Trophoblast cell (in vitro differentiated cells and primary cell): ENCODE data around the gene EYA2.

Experiments
- DNase-seq, 2 donors: peaks; one replicate each; pipeline ENCODE4 v3.0.0-alpha.2; 2016
- H2AFZ ChIP-seq: 2 replicates; pipeline ENCODE4 v1.6.1; 2013; ENCODE audit warnings: low read length, moderate library complexity, mild to moderate bottlenecking; ENCODE audit not compliant: insufficient read depth, poor library complexity
- H2AK5ac ChIP-seq: 2 replicates; pipeline ENCODE4 v1.6.1; 2013; ENCODE audit warnings: mild to moderate bottlenecking, low read length
- H2BK120ac ChIP-seq: 2 replicates; pipeline ENCODE4 v1.6.1; 2013; ENCODE audit warnings: low read length, mild to moderate bottlenecking, moderate library complexity; ENCODE audit not compliant: insufficient read depth, poor library complexity
- H2BK12ac ChIP-seq: 2 replicates; pipeline ENCODE4 v1.6.1; 2013; ENCODE audit warnings: mild to moderate bottlenecking, low read length, moderate library complexity
- H2BK5ac ChIP-seq: 2 replicates; pipeline ENCODE4 v1.6.1; 2013; ENCODE audit warnings: low read length, low read depth, moderate library complexity, mild to moderate bottlenecking; ENCODE audit not compliant: poor library complexity
- H3K14ac ChIP-seq: 2 replicates; pipeline ENCODE4 v1.6.1; 2013; ENCODE audit warnings: mild to moderate bottlenecking, low read length
- H3K18ac ChIP-seq: 2 replicates; pipeline ENCODE4 v1.6.1; 2013; ENCODE audit warnings: mild to moderate bottlenecking, low read length
- H3K23ac ChIP-seq: 2 replicates; pipeline ENCODE4 v1.6.1; 2013; ENCODE audit warnings: low read length
- H3K27ac ChIP-seq: 2 replicates; pipeline ENCODE4 v1.5.1; 2013; ENCODE audit warnings: low read depth, mild to moderate bottlenecking, inconsistent platforms, low read length, moderate library complexity
- H3K27me3 ChIP-seq: 2 replicates; pipeline ENCODE4 v1.6.1; 2013; ENCODE audit warnings: inconsistent platforms, mild to moderate bottlenecking, low read length, moderate library complexity; ENCODE audit not compliant: insufficient read depth
- H3K36me3 ChIP-seq, 2 experiments: 1 replicate in 1 of 2; 2 replicates in 1 of 2; pipeline ENCODE4 v1.6.1; 2013; ENCODE audit warnings: low read length in 2 of 2, mild to moderate bottlenecking in 2 of 2, moderate library complexity in 1 of 2; ENCODE audit not compliant: insufficient read depth in 2 of 2, control insufficient read depth in 1 of 2
- H3K4ac ChIP-seq: 2 replicates; pipeline ENCODE4 v1.6.1; 2013; ENCODE audit warnings: low read depth, mild to moderate bottlenecking, low read length, moderate library complexity
- H3K4me1 ChIP-seq, 2 experiments: 1 replicate in 1 of 2; 2 replicates in 1 of 2; pipeline ENCODE4 v1.6.1; 2013; ENCODE audit warnings: low read length in 2 of 2, mild to moderate bottlenecking in 2 of 2, moderate library complexity in 1 of 2; ENCODE audit not compliant: insufficient read depth in 2 of 2, control insufficient read depth in 1 of 2
- H3K4me2 ChIP-seq: 2 replicates; pipeline ENCODE4 v1.6.1; 2013; ENCODE audit warnings: inconsistent platforms, mild to moderate bottlenecking, low read length, moderate library complexity
- H3K4me3 ChIP-seq: 2 replicates; pipeline ENCODE4 v1.5.1; 2013; ENCODE audit warnings: mild to moderate bottlenecking, low read depth, low read length, inconsistent platforms
- H3K79me1 ChIP-seq: one replicate; pipeline ENCODE4 v1.6.1; 2013; ENCODE audit warnings: low read length
- H3K79me2 ChIP-seq: 2 replicates; pipeline ENCODE4 v1.6.1; 2013; ENCODE audit warnings: low read length, mild to moderate bottlenecking; ENCODE audit not compliant: control insufficient read depth, insufficient read depth, poor library complexity
- H3K9ac ChIP-seq: 2 replicates; pipeline ENCODE4 v1.6.1; 2013; ENCODE audit warnings: mild to moderate bottlenecking, low read length
- H3K9me3 ChIP-seq: 2 replicates; pipeline ENCODE4 v1.6.1; 2013; ENCODE audit warnings: low read depth, mild to moderate bottlenecking, control low read depth, inconsistent platforms, low read length; ENCODE audit not compliant: insufficient read depth
- H4K12ac ChIP-seq: 2 replicates; pipeline ENCODE4 v1.6.1; 2013; ENCODE audit warnings: low read depth, mild to moderate bottlenecking, low read length, moderate library complexity
- H4K8ac ChIP-seq: 2 replicates; pipeline ENCODE4 v1.6.1; 2013; ENCODE audit warnings: low read depth, mild to moderate bottlenecking, low read length, moderate library complexity
- H4K91ac ChIP-seq: one replicate; pipeline ENCODE4 v1.6.1; 2013; ENCODE audit warnings: low read depth, mild to moderate bottlenecking, low read length, moderate library complexity
- WGBS: extraction: QIAGEN DNeasy Blood & Tissue Kit; methylation state at CpG from one replicate; pipeline ENCODE4 v1.1.7; 2013; ENCODE audit warnings: missing lambda C conversion rate; ENCODE audit not compliant: insufficient read length, insufficient coverage; ENCODE audit errors: extremely low coverage; 5-methylcytosine and 5-hydroxymethylcytosine counted together

EYA2 gene

GRCh38 chr20:46937157-46937523 is 42.5 kb downstream of the EYA2 start:
- peaks cover 0 to 2% of the 10 kb centered on the region in 2 experiments for H3K4me1 ChIP-seq
- no peaks in the 10 kb centered on the region for H3K79me2 ChIP-seq
- no peak overlapping the region for H3K18ac ChIP-seq
- H3K36me3 ChIP-seq: no peaks in the 10 kb centered on the region
- H2BK12ac ChIP-seq: no peak overlapping the region
- H3K4me3 ChIP-seq: no peak overlapping the region
- H2AFZ ChIP-seq: no peak overlapping the region
- H2BK5ac ChIP-seq: no peak overlapping the region
- H3K79me1 ChIP-seq: no peaks in the 10 kb centered on the region
- no peaks in the 10 kb centered on the region for H3K27me3 ChIP-seq
- peaks cover 1% of the 10 kb centered on the region for H3K9me3 ChIP-seq
- H2AK5ac ChIP-seq: no peak overlapping the region
- no peak for DNase-seq
- no peak overlapping the region for H4K12ac ChIP-seq
- H3K27ac ChIP-seq: no peak overlapping the region
- no peak overlapping the region for H3K4me2 ChIP-seq
- H3K23ac ChIP-seq: no peak overlapping the region
- no peak overlapping the region for H3K9ac ChIP-seq
- no peak overlapping the region for H3K14ac ChIP-seq
- H3K4ac ChIP-seq: no peak overlapping the region
- no peak overlapping the region for H2BK120ac ChIP-seq
- no peak overlapping the region for H4K91ac ChIP-seq
- WGBS: no CpG with 5 or more reads among the region's 4 CpGs
- H4K8ac ChIP-seq: no peak overlapping the region

GRCh38 chr20:46937533-46938226 is 43.0 kb downstream of the EYA2 start:
- Histone ChIP-seq H4K91ac (no peak overlapping the region), H3K23ac (no peak overlapping the region), H2BK120ac (no peak overlapping the region), H3K27me3 (no peaks in the 10 kb centered on the region), H3K79me1 (no peaks in the 10 kb centered on the region), H4K12ac (no peak overlapping the region), H3K9me3 (peaks cover 1% of the 10 kb centered on the region), H3K36me3 (no peaks in the 10 kb centered on the region), H3K4ac (no peak overlapping the region), H3K18ac (no peak overlapping the region), H3K4me2 (no peak overlapping the region), H3K27ac (no peak overlapping the region), H2AFZ (no peak overlapping the region), H2AK5ac (no peak overlapping the region), H3K4me1 (peaks cover 0 to 2% of the 10 kb centered on the region in 2 experiments), H3K79me2 (no peaks in the 10 kb centered on the region), H4K8ac (no peak overlapping the region), H3K4me3 (no peak overlapping the region), H3K9ac (no peak overlapping the region), H3K14ac (no peak overlapping the region), H2BK12ac (no peak overlapping the region), H2BK5ac (no peak overlapping the region)
- no CpG with 5 or more reads among the region's 7 CpGs for WGBS
- no peak for DNase-seq

DNA sequence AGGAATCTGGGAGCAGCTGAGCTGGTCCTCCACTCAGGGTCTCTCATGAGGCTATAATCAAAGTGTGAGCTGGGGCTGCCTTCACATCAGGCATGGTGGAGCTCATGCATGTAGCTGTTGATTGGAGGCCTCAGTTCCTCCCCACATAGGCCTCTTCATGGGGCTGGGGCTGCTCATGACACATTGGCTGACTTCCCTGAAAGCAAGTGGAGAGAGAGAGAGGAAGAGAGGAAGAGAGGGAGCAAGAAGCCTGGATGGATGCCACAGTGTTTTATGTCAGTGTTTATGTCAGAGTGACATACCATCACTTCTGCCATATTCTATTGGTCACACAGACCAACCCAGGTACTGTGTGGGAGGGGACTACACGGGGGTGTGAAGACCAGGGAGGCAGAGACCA is 43.8 kb downstream of the EYA2 start:
- Histone ChIP-seq H3K36me3 (no peaks in the 10 kb centered on the region), H4K8ac (no peak overlapping the region)

GRCh38 chr20:46939031-46939965 is 44.7 kb downstream of the EYA2 start:
- no peaks in the 10 kb centered on the region for H3K79me1 ChIP-seq
- H2BK5ac ChIP-seq: no peak overlapping the region
- H2BK120ac ChIP-seq: no peak overlapping the region
- H3K4me3 ChIP-seq: no peak overlapping the region
- H2BK12ac ChIP-seq: no peak overlapping the region
- no peak overlapping the region for H3K27ac ChIP-seq
- peaks cover 0 to 2% of the 10 kb centered on the region in 2 experiments for H3K4me1 ChIP-seq
- H2AFZ ChIP-seq: no peak overlapping the region
- no peaks in the 10 kb centered on the region for H3K79me2 ChIP-seq
- no peak overlapping the region for H3K9ac ChIP-seq
- peak in 1 of 2 donors; percentile 18 for DNase-seq
- H3K23ac ChIP-seq: no peak overlapping the region
- no peak overlapping the region for H3K4me2 ChIP-seq
- H3K18ac ChIP-seq: no peak overlapping the region
- no peaks in the 10 kb centered on the region for H3K9me3 ChIP-seq
- H4K12ac ChIP-seq: no peak overlapping the region
- no peak overlapping the region for H3K4ac ChIP-seq
- no peaks in the 10 kb centered on the region for H3K36me3 ChIP-seq
- H2AK5ac ChIP-seq: no peak overlapping the region
- no CpG with 5 or more reads among the region's 3 CpGs for WGBS
- H4K8ac ChIP-seq: no peak overlapping the region
- no peak overlapping the region for H3K14ac ChIP-seq
- no peak overlapping the region for H4K91ac ChIP-seq
- H3K27me3 ChIP-seq: no peaks in the 10 kb centered on the region

More for the DNA sequence above, 43.8 kb downstream of the EYA2 start:
- Histone ChIP-seq H2AK5ac (no peak overlapping the region), H3K9ac (no peak overlapping the region), H3K23ac (peak overlapping the region; percentile 71), H3K4ac (no peak overlapping the region), H3K18ac (no peak overlapping the region), H3K79me2 (no peaks in the 10 kb centered on the region), H4K91ac (no peak overlapping the region), H2BK5ac (no peak overlapping the region), H3K4me1 (peaks cover 0 to 2% of the 10 kb centered on the region in 2 experiments), H3K4me2 (no peak overlapping the region), H3K27ac (no peak overlapping the region), H3K9me3 (no peaks in the 10 kb centered on the region), H2BK120ac (no peak overlapping the region), H3K4me3 (no peak overlapping the region), H3K27me3 (no peaks in the 10 kb centered on the region), H2BK12ac (no peak overlapping the region), H4K12ac (no peak overlapping the region), H3K79me1 (no peaks in the 10 kb centered on the region), H3K14ac (no peak overlapping the region), H2AFZ (no peak overlapping the region)
- no CpG with 5 or more reads among the region's 1 CpG for WGBS
- DNase-seq: no peak
